HG02678 (cell line): Measurements from ENCODE around the gene NAA60.

ENCODE experiments used
- ATAC-seq: cut with Tn5 transposase; IDR thresholded peaks from one replicate; pipeline ENCODE4 v1.9.1; 2021; ENCODE audit warnings: mild to moderate bottlenecking, moderate library complexity; ENCODE audit not compliant: unreplicated experiment

NAA60 gene

DNA sequence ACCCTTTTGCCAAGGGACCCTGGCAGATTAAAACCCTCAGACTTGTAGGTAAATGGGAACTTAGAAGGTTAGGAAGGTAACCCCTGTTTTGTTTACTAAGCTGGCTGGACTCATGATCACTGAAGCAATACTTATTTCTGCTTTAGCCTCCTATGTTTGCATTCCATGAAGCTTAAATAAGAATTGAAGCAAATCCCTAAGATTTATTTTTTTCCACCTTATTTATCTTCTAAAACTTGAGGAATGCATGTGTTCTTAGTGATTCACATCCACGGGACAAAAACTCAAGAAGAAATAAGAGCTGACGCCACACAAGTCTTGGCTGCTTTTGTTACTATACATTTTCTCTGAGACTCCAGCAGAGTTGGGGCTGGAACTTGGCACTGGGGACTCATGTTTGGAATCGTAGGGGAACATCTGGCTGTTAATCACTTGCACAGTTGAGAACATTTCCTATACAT, 92.8 kb downstream of the NAA60 start:
- no peak for ATAC-seq
